ENCODE measurements around the gene NSUN6.

Gene NSUN6

GRCh38 chr10:18675086-18675801, 23.9 kb upstream of the NSUN6 start:
- TF ChIP-seq CTCF (IDR thresholded peaks at IDR 0.05) (no peak), ZFX (IDR thresholded peaks at IDR 0.05; ENCODE audit: borderline replicate concordance) (no peak)
- H3K27ac ChIP-seq: no peak overlapping the region

- H3K27ac ChIP-seq: no peak overlapping the region
- TF ChIP-seq ZFX (IDR thresholded peaks at IDR 0.05; ENCODE audit: borderline replicate concordance) (no peak), CTCF (IDR thresholded peaks at IDR 0.05) (no peak)
Observed at GRCh38 chr10:18668026-18668425, 16.6 kb upstream of the NSUN6 start.

DNA sequence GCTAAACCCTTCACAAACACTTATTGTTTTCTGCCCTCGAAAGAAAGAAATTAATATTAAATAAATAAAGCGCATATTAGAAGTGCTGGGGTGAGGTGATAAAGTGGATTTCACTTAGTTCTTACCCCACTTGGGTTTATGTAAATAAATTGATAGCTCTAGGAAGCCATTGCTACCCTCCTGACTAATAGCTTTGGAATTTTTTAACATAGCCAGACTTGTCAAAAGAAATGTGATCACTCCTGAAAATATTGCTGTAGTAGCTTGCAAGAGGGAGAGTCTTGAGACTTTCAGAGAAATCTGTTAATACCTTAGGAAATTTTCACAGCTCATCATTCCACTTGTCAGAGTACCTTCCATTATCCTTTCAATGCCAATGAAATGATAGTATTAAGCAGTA, 15.4 kb upstream of the NSUN6 start:
- H3K27ac ChIP-seq: no peak overlapping the region
- TF ChIP-seq CTCF (IDR thresholded peaks at IDR 0.05) (no peak), ZFX (IDR thresholded peaks at IDR 0.05; ENCODE audit: borderline replicate concordance) (no peak)

GRCh38 chr10:18665815-18666558, 14.6 kb upstream of the NSUN6 start:
- TF ChIP-seq ZFX (IDR thresholded peaks at IDR 0.05; ENCODE audit: borderline replicate concordance) (no peak), CTCF (IDR thresholded peaks at IDR 0.05) (no peak)
- H3K27ac ChIP-seq: no peak overlapping the region

GRCh38 chr10:18664841-18665478, 13.6 kb upstream of the NSUN6 start:
- no peak overlapping the region for H3K27ac ChIP-seq

DNA sequence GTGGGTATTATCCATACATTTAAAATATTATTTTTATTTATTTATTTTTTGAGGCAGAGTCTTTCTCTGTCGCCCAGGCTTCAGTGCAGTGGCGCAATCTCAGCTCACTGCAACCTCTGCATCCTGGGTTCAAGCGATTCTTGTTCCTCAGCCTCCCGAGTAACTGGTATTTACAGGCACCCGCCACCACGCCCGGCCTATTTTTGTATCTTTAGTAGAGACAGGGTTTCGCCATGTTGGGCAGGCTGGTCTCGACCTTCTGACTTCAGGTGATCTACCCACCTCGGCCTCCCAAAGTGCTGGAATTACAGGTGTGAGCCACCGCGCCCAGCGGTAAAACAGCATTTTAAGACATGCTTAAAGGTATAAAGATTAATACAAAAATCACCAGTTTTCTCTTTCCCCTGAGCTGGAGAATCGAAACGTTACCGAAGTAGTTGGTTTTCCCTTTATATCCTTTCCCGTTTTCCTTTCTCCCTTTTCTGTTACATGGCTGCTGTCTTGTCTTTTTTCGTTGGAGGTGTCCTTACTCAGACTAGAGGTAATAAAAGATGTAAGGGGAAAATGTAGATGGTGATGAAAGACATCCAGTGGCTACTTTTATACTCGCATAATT, 9.5 kb upstream of the NSUN6 start:
- TF ChIP-seq CTCF (IDR thresholded peaks at IDR 0.05) (no peak), ZFX (IDR thresholded peaks at IDR 0.05; ENCODE audit: borderline replicate concordance) (no peak)
- peak overlapping the region; percentile 88 for H3K27ac ChIP-seq

More at GRCh38 chr10:18664841-18665478, 13.6 kb upstream of the NSUN6 start:
- TF ChIP-seq CTCF (IDR thresholded peaks at IDR 0.05): no peak
- no peak for TF ChIP-seq ZFX (IDR thresholded peaks at IDR 0.05; ENCODE audit: borderline replicate concordance)

All from 22Rv1 (cell line).